ENCODE results near the gene POLDIP2. TPM values are rescaled to one million over a fixed set of nuclear protein-coding genes. Genes with fewer than 3 reads are reported as not detected.

Gene POLDIP2
- total and polyA plus RNA-seq, 2 donors (not counting 3 experiments of a cell fraction or from before 2014, with no cell fraction given): 82.6 to 85.2 TPM

DNA sequence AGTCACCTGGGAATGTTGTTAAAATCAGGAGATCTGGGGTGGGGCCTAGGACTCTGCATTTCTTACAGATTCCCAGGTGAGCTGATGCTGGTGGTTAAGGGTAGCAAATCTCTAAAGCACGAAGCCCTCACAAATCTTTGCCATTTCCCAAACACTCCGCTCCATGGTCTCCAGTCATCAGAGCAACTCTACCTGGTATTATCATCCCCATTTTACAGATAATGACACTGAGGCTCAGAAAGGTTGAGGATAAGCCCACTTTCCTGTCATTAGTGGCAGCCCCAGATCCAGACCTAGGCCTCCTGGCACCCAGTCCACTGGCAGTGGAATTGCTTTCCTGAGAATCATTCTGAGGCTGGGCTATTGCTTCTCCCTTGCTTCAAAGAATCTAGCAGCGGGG, 39.9 kb upstream of the POLDIP2 start:
- H3K27me3 ChIP-seq (ENCODE audit: control insufficient read depth in 2 of 2, insufficient read depth in 2 of 2, low read length in 2 of 2): no peaks in the 10 kb centered on the region
- H3K9ac ChIP-seq (replicated peaks; ENCODE audit: extremely low read depth, insufficient read depth, low read length): no peak overlapping the region
- FAIRE-seq (no peak), DNase-seq (ENCODE audit: low read depth, low spot score) (no peak)
- no peak overlapping the region for H3K27ac ChIP-seq (ENCODE audit: insufficient read depth, low read depth, low read length)
- TF ChIP-seq JUN (IDR thresholded peaks at IDR 0.05; ENCODE audit: borderline replicate concordance, insufficient read depth, insufficient read length, low read depth) (no peak), GATA2 (IDR thresholded peaks at IDR 0.05; ENCODE audit: insufficient read depth, insufficient read length, low read depth, low read length) (no peak)
- no peak overlapping the region for H2AFZ ChIP-seq (ENCODE audit: low read depth, low read length)
- intact Hi-C loops (cut with micrococcal nuclease): no loop called here
- no peaks in the 10 kb centered on the region for H4K20me1 ChIP-seq (replicated peaks; ENCODE audit: control insufficient read depth, extremely low read depth, insufficient read depth, low read length)
- H3K4me3 ChIP-seq (replicated peaks in 1 of 3; ENCODE audit: insufficient read depth in 1 of 3, low read depth in 1 of 3, low read length in 3 of 3): no peak overlapping the region
- peaks cover 7% of the 10 kb centered on the region for H3K4me1 ChIP-seq (ENCODE audit: control insufficient read depth, extremely low read depth, insufficient read depth, low read length)
- ChIA-PET POLR2A (no interaction called here), CTCF (interaction anchor here (0.6 to 3.0 kb wide), 3 partner anchors 13 to 19 kb away, joined by 5 to 11 read pairs (median 5); no protein-coding TSS in a partner anchor)
- dilution Hi-C loops (cut with MboI; ENCODE audit: extremely low pct_ligation_motif_present, low sequenced_read_pairs): no loop called here
- no peaks in the 10 kb centered on the region for H3K9me3 ChIP-seq (replicated peaks; ENCODE audit: control insufficient read depth, insufficient read depth, low read length)
- H3K9me1 ChIP-seq (replicated peaks; ENCODE audit: control insufficient read depth, extremely low read depth, insufficient read depth, low read length): no peaks in the 10 kb centered on the region
- no peak overlapping the region for H3K4me2 ChIP-seq (ENCODE audit: insufficient read depth, low read length)
- no peaks in the 10 kb centered on the region for H3K79me2 ChIP-seq (ENCODE audit: control insufficient read depth, insufficient read depth, low read length)
- no peaks in the 10 kb centered on the region for H3K36me3 ChIP-seq (ENCODE audit: control insufficient read depth in 2 of 2, extremely low read depth in 1 of 2, insufficient read depth in 2 of 2, low read length in 2 of 2)
- no TSS peak for BruUV-seq (replicated peaks)

DNA sequence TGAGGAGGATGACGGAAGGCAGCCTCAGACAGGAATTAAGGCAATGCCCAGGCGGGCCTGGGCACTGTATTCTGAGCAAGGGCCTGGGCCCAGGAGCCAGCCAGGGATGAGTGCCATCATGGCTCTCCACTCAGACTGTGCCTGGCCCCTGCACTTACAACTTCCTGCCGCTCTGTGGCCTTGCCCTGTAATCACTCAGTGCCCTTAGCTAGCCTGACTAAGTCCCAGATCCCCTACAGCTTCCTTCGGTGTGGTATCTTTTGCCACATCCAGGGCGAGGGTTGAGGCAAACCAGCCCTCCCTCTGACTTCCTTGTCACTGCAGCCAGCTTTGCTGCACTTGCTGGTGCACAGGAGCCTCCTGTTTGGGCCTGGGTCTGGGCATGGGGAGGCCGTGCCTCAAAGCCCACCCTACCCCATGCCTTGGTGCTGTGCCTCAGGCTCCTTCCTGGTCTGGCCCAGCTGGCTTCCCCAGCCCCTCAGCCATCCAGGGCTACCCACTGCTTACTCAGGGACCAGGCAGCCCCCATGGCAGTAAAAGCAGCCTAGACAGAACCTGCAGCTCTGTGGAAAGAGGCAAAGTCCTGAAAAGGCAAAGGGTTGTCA, 39.4 kb upstream of the POLDIP2 start:
- H3K4me3 ChIP-seq (replicated peaks in 1 of 3; ENCODE audit: insufficient read depth in 1 of 3, low read depth in 1 of 3, low read length in 3 of 3): no peak overlapping the region
- H3K9ac ChIP-seq (replicated peaks; ENCODE audit: extremely low read depth, insufficient read depth, low read length): no peak overlapping the region
- TF ChIP-seq MYC (IDR thresholded peaks at IDR 0.05; ENCODE audit: low read depth, low read length) (no peak), FOS (IDR thresholded peaks at IDR 0.05; ENCODE audit: borderline replicate concordance, insufficient read depth, low read length) (no peak), JUN (IDR thresholded peaks at IDR 0.05; ENCODE audit: borderline replicate concordance, insufficient read depth, insufficient read length, low read depth) (no peak), POLR2A (IDR thresholded peaks at IDR 0.05; ENCODE audit: low read depth, low read length) (no peak), POLR2AphosphoS5 (IDR thresholded peaks at IDR 0.05; ENCODE audit: insufficient read depth, low read depth, low read length) (no peak), EZH2 (IDR thresholded peaks at IDR 0.05; ENCODE audit: borderline replicate concordance, low read depth, low read length, severe bottlenecking) (no peak), GATA2 (IDR thresholded peaks at IDR 0.05; ENCODE audit: insufficient read depth, insufficient read length, low read depth, low read length) (no peak)
- TF ChIP-seq, protein P1, sequence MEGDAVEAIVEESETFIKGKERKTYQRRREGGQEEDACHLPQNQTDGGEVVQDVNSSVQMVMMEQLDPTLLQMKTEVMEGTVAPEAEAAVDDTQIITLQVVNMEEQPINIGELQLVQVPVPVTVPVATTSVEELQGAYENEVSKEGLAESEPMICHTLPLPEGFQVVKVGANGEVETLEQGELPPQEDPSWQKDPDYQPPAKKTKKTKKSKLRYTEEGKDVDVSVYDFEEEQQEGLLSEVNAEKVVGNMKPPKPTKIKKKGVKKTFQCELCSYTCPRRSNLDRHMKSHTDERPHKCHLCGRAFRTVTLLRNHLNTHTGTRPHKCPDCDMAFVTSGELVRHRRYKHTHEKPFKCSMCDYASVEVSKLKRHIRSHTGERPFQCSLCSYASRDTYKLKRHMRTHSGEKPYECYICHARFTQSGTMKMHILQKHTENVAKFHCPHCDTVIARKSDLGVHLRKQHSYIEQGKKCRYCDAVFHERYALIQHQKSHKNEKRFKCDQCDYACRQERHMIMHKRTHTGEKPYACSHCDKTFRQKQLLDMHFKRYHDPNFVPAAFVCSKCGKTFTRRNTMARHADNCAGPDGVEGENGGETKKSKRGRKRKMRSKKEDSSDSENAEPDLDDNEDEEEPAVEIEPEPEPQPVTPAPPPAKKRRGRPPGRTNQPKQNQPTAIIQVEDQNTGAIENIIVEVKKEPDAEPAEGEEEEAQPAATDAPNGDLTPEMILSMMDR (IDR thresholded peaks at IDR 0.05; ENCODE audit: extremely low read depth in 1 of 2, insufficient read depth in 1 of 2, low read depth in 1 of 2, low read length in 2 of 2): no peak
- TF ChIP-seq, protein P2, sequence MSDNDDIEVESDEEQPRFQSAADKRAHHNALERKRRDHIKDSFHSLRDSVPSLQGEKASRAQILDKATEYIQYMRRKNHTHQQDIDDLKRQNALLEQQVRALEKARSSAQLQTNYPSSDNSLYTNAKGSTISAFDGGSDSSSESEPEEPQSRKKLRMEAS (IDR thresholded peaks at IDR 0.05; ENCODE audit: insufficient read depth, insufficient read length): no peak
- H4K20me1 ChIP-seq (replicated peaks; ENCODE audit: control insufficient read depth, extremely low read depth, insufficient read depth, low read length): no peaks in the 10 kb centered on the region
- H3K9me1 ChIP-seq (replicated peaks; ENCODE audit: control insufficient read depth, extremely low read depth, insufficient read depth, low read length): no peaks in the 10 kb centered on the region
- H2AFZ ChIP-seq (ENCODE audit: low read depth, low read length): no peak overlapping the region
- H3K27ac ChIP-seq (ENCODE audit: insufficient read depth, low read depth, low read length): no peak overlapping the region
- no peaks in the 10 kb centered on the region for H3K9me3 ChIP-seq (replicated peaks; ENCODE audit: control insufficient read depth, insufficient read depth, low read length)
- no TSS peak for BruUV-seq (replicated peaks)
- intact Hi-C loops (cut with micrococcal nuclease): no loop called here
- H3K36me3 ChIP-seq (ENCODE audit: control insufficient read depth in 2 of 2, extremely low read depth in 1 of 2, insufficient read depth in 2 of 2, low read length in 2 of 2): no peaks in the 10 kb centered on the region
- no peaks in the 10 kb centered on the region for H3K79me2 ChIP-seq (ENCODE audit: control insufficient read depth, insufficient read depth, low read length)
- H3K4me2 ChIP-seq (ENCODE audit: insufficient read depth, low read length): no peak overlapping the region
- CTCF ChIA-PET: interaction anchor here (0.6 to 3.0 kb wide), 4 partner anchors 13 to 29 kb away, joined by 3 to 11 read pairs (median 5); no protein-coding TSS in a partner anchor
- no peak for FAIRE-seq
- dilution Hi-C loops (cut with MboI; ENCODE audit: extremely low pct_ligation_motif_present, low sequenced_read_pairs): no loop called here
- no peaks in the 10 kb centered on the region for H3K27me3 ChIP-seq (ENCODE audit: control insufficient read depth in 2 of 2, insufficient read depth in 2 of 2, low read length in 2 of 2)
- H3K4me1 ChIP-seq (ENCODE audit: control insufficient read depth, extremely low read depth, insufficient read depth, low read length): peaks cover 4% of the 10 kb centered on the region
- DNase-seq (ENCODE audit: low read depth, low spot score): no peak
- POLR2A ChIA-PET: no interaction called here

Measured in endothelial cell of umbilical vein (primary cell).